Neural cell (in vitro differentiated cells): ENCODE measurements around the gene CD2BP2. TPM values are rescaled to one million over a fixed set of nuclear protein-coding genes. Genes with fewer than 3 reads are reported as not detected.
A peak's percentile ranks its signal among the peaks of the same experiment; 100 is the strongest.

Experiments
- H2AFZ ChIP-seq: fragments of 200-600, 300-800 bp; sonication (generic), shearing (Covaris generic); 2 replicates; pipeline ENCODE4 v1.6.0; 2014; ENCODE audit warnings: low read depth, mild to moderate bottlenecking, antibody characterized with exemption, low read length, moderate library complexity
- H3F3A ChIP-seq: fragments of 200-600 bp; shearing (Covaris generic); 2 replicates; pipeline ENCODE4 v1.6.1; 2016; ENCODE audit warnings: mild to moderate bottlenecking, moderate library complexity, mixed read lengths, antibody characterized with exemption, low read length; ENCODE audit not compliant: insufficient read depth, poor library complexity, severe bottlenecking
- H3K27ac ChIP-seq: fragments of 200-600, 300-800 bp; sonication (generic), shearing (Covaris generic); 2 replicates; pipeline ENCODE4 v1.5.1; 2014; ENCODE audit warnings: mild to moderate bottlenecking, low read length, moderate library complexity
- H3K27me3 ChIP-seq: fragments of 300-800, 200-600 bp; sonication (generic), shearing (Covaris generic); 2 replicates; pipeline ENCODE4 v1.6.0; 2014; ENCODE audit warnings: mild to moderate bottlenecking, low read depth, low read length, moderate library complexity; ENCODE audit not compliant: insufficient read depth
- H3K36me3 ChIP-seq: fragments of 300-800, 200-600 bp; sonication (generic), shearing (Covaris generic); 2 replicates; pipeline ENCODE4 v1.5.1; 2014; ENCODE audit warnings: mild to moderate bottlenecking, antibody characterized with exemption, low read length, moderate library complexity; ENCODE audit not compliant: insufficient read depth
- H3K4me2 ChIP-seq: fragments of 300-800, 200-600 bp; sonication (generic), shearing (Covaris generic); 2 replicates; pipeline ENCODE4 v1.6.0; 2014; ENCODE audit warnings: mild to moderate bottlenecking, low read length
- H3K4me3 ChIP-seq: fragments of 300-800, 200-600 bp; sonication (generic), shearing (Covaris generic); 2 replicates; pipeline ENCODE4 v1.5.1; 2014; ENCODE audit warnings: mild to moderate bottlenecking, low read length, moderate library complexity
- H3K79me2 ChIP-seq: fragments of 200-600 bp; shearing (Covaris generic); replicated peaks from 2 replicates; pipeline ENCODE4 v1.6.0; 2014; ENCODE audit warnings: mild to moderate bottlenecking, low read length, moderate library complexity; ENCODE audit not compliant: insufficient read depth
- H3K9ac ChIP-seq: fragments of 300-800, 200-600 bp; sonication (generic), shearing (Covaris generic); 2 replicates; pipeline ENCODE4 v1.6.1; 2016; ENCODE audit warnings: mild to moderate bottlenecking, low read length, mixed read lengths
- H3K9me2 ChIP-seq: fragments of 200-600 bp; shearing (Covaris generic); 2 replicates; pipeline ENCODE4 v1.6.1; 2016; ENCODE audit warnings: mild to moderate bottlenecking, low read length, mixed read lengths; ENCODE audit not compliant: insufficient read depth
- H3K9me3 ChIP-seq: fragments of 200-600, 300-800 bp; sonication (generic), shearing (Covaris generic); 2 replicates; pipeline ENCODE4 v1.6.1; 2016; ENCODE audit warnings: mild to moderate bottlenecking, mixed run types, low read length, moderate library complexity, mixed read lengths
- H4K20me1 ChIP-seq: fragments of 200-600 bp; shearing (Covaris generic); 2 replicates; pipeline ENCODE4 v1.6.1; 2016; ENCODE audit warnings: mild to moderate bottlenecking, mixed run types; ENCODE audit not compliant: insufficient read depth
- CTCF ChIP-seq: fragments of 450-650 bp; IDR thresholded peaks from 2 replicates; pipeline ENCODE4 v1.5.1; 2014; ENCODE audit warnings: antibody characterized with exemption, mild to moderate bottlenecking, moderate library complexity; ENCODE audit not compliant: poor library complexity, severe bottlenecking
- EP300 ChIP-seq: fragments of 450-650 bp; conservative IDR thresholded peaks from 2 replicates; pipeline ENCODE4 v1.6.1; 2014; ENCODE audit warnings: antibody characterized with exemption, mild to moderate bottlenecking, moderate library complexity; ENCODE audit not compliant: poor library complexity, severe bottlenecking
- EZH2 ChIP-seq: fragments of 200-600, 300-800 bp; shearing (Covaris generic), sonication (generic); IDR thresholded peaks from 2 replicates; pipeline ENCODE4 v1.6.1; 2014; ENCODE audit warnings: antibody characterized with exemption, low read length, borderline replicate concordance, mild to moderate bottlenecking; ENCODE audit not compliant: insufficient read depth, poor library complexity, severe bottlenecking
- MXI1 ChIP-seq: fragments of 450-650 bp; conservative IDR thresholded peaks from 2 replicates; pipeline ENCODE4 v1.6.1; 2014; ENCODE audit warnings: antibody characterized with exemption, mild to moderate bottlenecking; ENCODE audit not compliant: poor library complexity, severe bottlenecking
- POLR2AphosphoS5 ChIP-seq: IDR thresholded peaks from 2 replicates; pipeline ENCODE4 v1.6.1; 2012
- RAD21 ChIP-seq: fragments of 450-650 bp; conservative IDR thresholded peaks from 2 replicates; pipeline ENCODE4 v1.6.1; 2014; ENCODE audit warnings: antibody characterized with exemption, mild to moderate bottlenecking, moderate library complexity
- SMC3 ChIP-seq: fragments of 450-650 bp; conservative IDR thresholded peaks from 2 replicates; pipeline ENCODE4 v1.6.1; 2014; ENCODE audit warnings: antibody characterized with exemption, mild to moderate bottlenecking, moderate library complexity; ENCODE audit not compliant: poor library complexity
- TAF1 ChIP-seq: IDR thresholded peaks from 2 replicates; pipeline ENCODE4 v1.6.1; 2012; ENCODE audit warnings: low read depth
- polyA plus RNA-seq: library from polyadenylated mRNA; depleted of rRNA; stranded (reverse); fragments of >200 nt; gene quantifications from 2 replicates; pipeline ENCODE4 v1.2.3, GENCODE V29; 2014
- TF ChIP-seq, protein P1 (sequence below): IDR thresholded peaks from 2 replicates; pipeline ENCODE4 v1.6.1; 2012; ENCODE audit warnings: borderline replicate concordance

CD2BP2 gene
- polyA plus RNA-seq, 1 donor from 2014 or later, result 76.3 TPM

- TF ChIP-seq SMC3 (no peak), CTCF (no peak), MXI1 (no peak), RAD21 (no peak), EP300 (no peak), POLR2AphosphoS5 (no peak), EZH2 (no peak), TAF1 (no peak)
- TF ChIP-seq, protein P1, sequence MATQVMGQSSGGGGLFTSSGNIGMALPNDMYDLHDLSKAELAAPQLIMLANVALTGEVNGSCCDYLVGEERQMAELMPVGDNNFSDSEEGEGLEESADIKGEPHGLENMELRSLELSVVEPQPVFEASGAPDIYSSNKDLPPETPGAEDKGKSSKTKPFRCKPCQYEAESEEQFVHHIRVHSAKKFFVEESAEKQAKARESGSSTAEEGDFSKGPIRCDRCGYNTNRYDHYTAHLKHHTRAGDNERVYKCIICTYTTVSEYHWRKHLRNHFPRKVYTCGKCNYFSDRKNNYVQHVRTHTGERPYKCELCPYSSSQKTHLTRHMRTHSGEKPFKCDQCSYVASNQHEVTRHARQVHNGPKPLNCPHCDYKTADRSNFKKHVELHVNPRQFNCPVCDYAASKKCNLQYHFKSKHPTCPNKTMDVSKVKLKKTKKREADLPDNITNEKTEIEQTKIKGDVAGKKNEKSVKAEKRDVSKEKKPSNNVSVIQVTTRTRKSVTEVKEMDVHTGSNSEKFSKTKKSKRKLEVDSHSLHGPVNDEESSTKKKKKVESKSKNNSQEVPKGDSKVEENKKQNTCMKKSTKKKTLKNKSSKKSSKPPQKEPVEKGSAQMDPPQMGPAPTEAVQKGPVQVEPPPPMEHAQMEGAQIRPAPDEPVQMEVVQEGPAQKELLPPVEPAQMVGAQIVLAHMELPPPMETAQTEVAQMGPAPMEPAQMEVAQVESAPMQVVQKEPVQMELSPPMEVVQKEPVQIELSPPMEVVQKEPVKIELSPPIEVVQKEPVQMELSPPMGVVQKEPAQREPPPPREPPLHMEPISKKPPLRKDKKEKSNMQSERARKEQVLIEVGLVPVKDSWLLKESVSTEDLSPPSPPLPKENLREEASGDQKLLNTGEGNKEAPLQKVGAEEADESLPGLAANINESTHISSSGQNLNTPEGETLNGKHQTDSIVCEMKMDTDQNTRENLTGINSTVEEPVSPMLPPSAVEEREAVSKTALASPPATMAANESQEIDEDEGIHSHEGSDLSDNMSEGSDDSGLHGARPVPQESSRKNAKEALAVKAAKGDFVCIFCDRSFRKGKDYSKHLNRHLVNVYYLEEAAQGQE, result no peak
- Histone ChIP-seq H3K9ac (peak overlapping the region; percentile 95), H3K4me3 (peak overlapping the region; percentile 100), H3K9me2 (no peaks in the 10 kb centered on the region), H4K20me1 (no peaks in the 10 kb centered on the region), H3K27me3 (no peaks in the 10 kb centered on the region), H2AFZ (no peak overlapping the region), H3K27ac (peak overlapping the region; percentile 99), H3K79me2 (peaks cover 32% of the 10 kb centered on the region), H3F3A (peaks cover 15% of the 10 kb centered on the region), H3K4me2 (peak overlapping the region; percentile 100), H3K36me3 (peaks cover 7% of the 10 kb centered on the region), H3K9me3 (no peaks in the 10 kb centered on the region)
Observed at GRCh38 chr16:30395992-30396585, 41.0 kb upstream of the CD2BP2 start.

DNA sequence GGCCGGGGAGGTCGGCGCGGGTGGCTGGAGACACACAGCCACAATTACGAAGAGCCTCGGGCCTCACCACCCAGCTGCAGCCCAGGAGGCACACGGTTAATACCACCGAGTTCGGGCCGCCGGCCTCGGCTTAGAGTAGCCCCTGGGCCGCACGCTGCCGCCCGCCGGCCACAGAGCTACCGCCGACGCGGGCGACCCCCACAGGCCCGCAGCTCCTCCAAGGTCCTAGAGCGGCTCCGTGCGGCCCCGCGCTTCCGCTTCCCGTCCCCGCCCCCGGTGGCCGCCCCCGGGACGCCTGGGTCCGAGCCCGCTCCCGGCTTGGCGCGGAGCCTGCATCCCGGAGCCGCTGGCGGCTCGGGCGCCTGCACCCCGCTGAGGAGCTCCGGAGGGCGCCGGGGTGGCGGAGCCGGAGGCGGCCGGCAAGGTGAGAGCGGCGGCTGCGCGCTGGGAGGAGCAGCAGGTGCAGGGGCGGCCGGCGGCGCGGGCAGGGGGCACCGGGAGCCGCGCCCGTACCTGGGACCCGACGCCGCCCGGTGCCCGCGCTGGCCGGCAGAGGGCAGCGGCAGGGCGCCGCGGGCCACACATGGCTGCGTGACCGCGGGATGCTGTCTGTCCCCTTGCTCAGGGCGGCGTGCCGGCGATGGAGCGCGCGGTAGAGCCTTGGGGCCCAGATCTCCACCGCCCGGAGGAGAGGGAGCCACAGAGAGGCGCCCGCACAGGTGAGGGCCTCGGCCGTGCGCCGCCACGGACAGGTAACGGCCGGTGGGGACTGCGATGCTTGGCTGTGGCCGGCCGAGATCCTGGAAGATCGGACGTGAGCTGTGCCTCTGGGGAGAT lies 40.3 kb upstream of the CD2BP2 start, which contains the start of gene ZNF48:
ZNF48 (plus strand) TSS at position 266 of the 837 bp plus-strand sequence; CDS start at position 641, 375 bp downstream.
- H2AFZ ChIP-seq, result peak within 1 kb of the TSS; percentile 56
- H3K9me2 ChIP-seq, result no peaks in the 10 kb centered on the region
- peaks cover 15% of the 10 kb centered on the region for H3F3A ChIP-seq
- H4K20me1 ChIP-seq, result no peaks in the 10 kb centered on the region
- H3K9me3 ChIP-seq, result no peaks in the 10 kb centered on the region
- peak within 1 kb of the TSS; percentile 99 for H3K27ac ChIP-seq
- peak; percentile 52 for TF ChIP-seq SMC3
- peak; percentile 59 for TF ChIP-seq CTCF
- TF ChIP-seq EZH2, result no peak
- TF ChIP-seq RAD21, result no peak
- peak; percentile 37 for TF ChIP-seq EP300
- peak; percentile 69 for TF ChIP-seq POLR2AphosphoS5
- no peak for TF ChIP-seq TAF1
- TF ChIP-seq MXI1, result peak; percentile 86
- TF ChIP-seq, protein P1, result peak; percentile 69
- peaks cover 32% of the 10 kb centered on the region for H3K79me2 ChIP-seq
- H3K9ac ChIP-seq, result peak within 1 kb of the TSS; percentile 95
- no peaks in the 10 kb centered on the region for H3K27me3 ChIP-seq
- H3K4me2 ChIP-seq, result peak within 1 kb of the TSS; percentile 100
- peaks cover 7% of the 10 kb centered on the region for H3K36me3 ChIP-seq
- H3K4me3 ChIP-seq, result peak within 1 kb of the TSS; percentile 100
